ENCODE measurements around the gene KLF15. TPM values are rescaled to one million over a fixed set of nuclear protein-coding genes. Genes with fewer than 3 reads are reported as not detected.

KLF15 gene
- total and polyA plus RNA-seq, 9 of the 15 experiments (the other 6 are each of a cell fraction or from before 2014, with no cell fraction given), result 0.08 to 4.8 (median 1.2) TPM

GRCh38 chr3:126311338-126311978 lies 45.8 kb downstream of the KLF15 start:
- H3K79me2 ChIP-seq (ENCODE audit: control insufficient read depth, insufficient read depth, low read length), result no peaks in the 10 kb centered on the region
- ChIA-PET POLR2A (no interaction called here), CTCF (ENCODE audit: low intra/inter-chr PET ratio) (no interaction called here)
- no peak overlapping the region for H2AFZ ChIP-seq (ENCODE audit: low read depth, low read length)
- ATAC-seq, result no peak
- intact Hi-C loops (cut with micrococcal nuclease) (no loop called here), in situ Hi-C loops (cut with MboI) (no loop called here)
- no peaks in the 10 kb centered on the region for H3K36me3 ChIP-seq (ENCODE audit: control insufficient read depth, insufficient read depth, low read length)
- no peaks in the 10 kb centered on the region for H3K4me1 ChIP-seq (replicated peaks in 1 of 2; ENCODE audit: control insufficient read depth in 2 of 2, insufficient read depth in 2 of 2, low read length in 2 of 2)
- no peak overlapping the region for H3K9ac ChIP-seq (ENCODE audit: insufficient read depth in 1 of 2, low read depth in 2 of 2, low read length in 2 of 2)
- no peak overlapping the region for H3K4me2 ChIP-seq (ENCODE audit: insufficient read depth, low read length)
- BruUV-seq (replicated peaks), result no TSS peak
- no peak overlapping the region for H3K27ac ChIP-seq (ENCODE audit: extremely low read depth, low read depth, low read length)
- no peak for TF ChIP-seq CHD1 (IDR thresholded peaks at IDR 0.05; ENCODE audit: low read length)
- no peak for TF ChIP-seq TSC22D4 (tag; IDR thresholded peaks at IDR 0.05)
- no peak overlapping the region for H3K4me3 ChIP-seq
- no peak for FAIRE-seq
- H3K9me1 ChIP-seq (ENCODE audit: control insufficient read depth, insufficient read depth, low read length), result no peaks in the 10 kb centered on the region
- H3K27me3 ChIP-seq (ENCODE audit: control insufficient read depth in 2 of 2, insufficient read depth in 2 of 2, low read length in 2 of 2), result peaks cover 3 to 49% of the 10 kb centered on the region in 2 experiments; a peak in 4 of 5 replicates
- 2% methylated on average over 6 of the region's 7 CpGs for WGBS (ENCODE audit: insufficient coverage, low coverage, missing lambda C conversion rate)
- H4K20me1 ChIP-seq (replicated peaks; ENCODE audit: control insufficient read depth, insufficient read depth, low read length), result no peaks in the 10 kb centered on the region
- no peak for DNase-seq (ENCODE audit: extremely low read depth in 1 of 4, low spot score in 3 of 4)
- no peaks in the 10 kb centered on the region for H3K9me3 ChIP-seq (replicated peaks; ENCODE audit: control insufficient read depth, insufficient read depth, low read depth, low read length)

- WGBS (ENCODE audit: insufficient coverage, low coverage, missing lambda C conversion rate), result 0% methylated on average over 5 of the region's 5 CpGs
These were observed 46.4 kb downstream of the KLF15 start for GRCh38 chr3:126310816-126311215.

More at GRCh38 chr3:126310816-126311215, 46.4 kb downstream of the KLF15 start:
- Histone ChIP-seq H3K36me3 (ENCODE audit: control insufficient read depth, insufficient read depth, low read length) (no peaks in the 10 kb centered on the region), H3K4me1 (replicated peaks in 1 of 2; ENCODE audit: control insufficient read depth in 2 of 2, insufficient read depth in 2 of 2, low read length in 2 of 2) (no peaks in the 10 kb centered on the region), H3K27ac (ENCODE audit: extremely low read depth, low read depth, low read length) (no peak overlapping the region), H2AFZ (ENCODE audit: low read depth, low read length) (no peak overlapping the region), H3K79me2 (ENCODE audit: control insufficient read depth, insufficient read depth, low read length) (no peaks in the 10 kb centered on the region), H3K9me1 (ENCODE audit: control insufficient read depth, insufficient read depth, low read length) (no peaks in the 10 kb centered on the region), H3K4me2 (ENCODE audit: insufficient read depth, low read length) (no peak overlapping the region), H3K9me3 (replicated peaks; ENCODE audit: control insufficient read depth, insufficient read depth, low read depth, low read length) (no peaks in the 10 kb centered on the region), H3K4me3 (no peak overlapping the region), H3K27me3 (ENCODE audit: control insufficient read depth in 2 of 2, insufficient read depth in 2 of 2, low read length in 2 of 2) (peaks cover 3 to 46% of the 10 kb centered on the region in 2 experiments; a peak in 4 of 5 replicates), H4K20me1 (replicated peaks; ENCODE audit: control insufficient read depth, insufficient read depth, low read length) (no peaks in the 10 kb centered on the region), H3K9ac (ENCODE audit: insufficient read depth in 1 of 2, low read depth in 2 of 2, low read length in 2 of 2) (no peak overlapping the region)
- intact Hi-C loops (cut with micrococcal nuclease), result no loop called here
- DNase-seq (ENCODE audit: extremely low read depth in 1 of 4, low spot score in 3 of 4) (no peak), FAIRE-seq (no peak), ATAC-seq (no peak)
- no peak for TF ChIP-seq CHD1 (IDR thresholded peaks at IDR 0.05; ENCODE audit: low read length)
- no peak for TF ChIP-seq BRD4 (IDR thresholded peaks at IDR 0.05)
- no peak for TF ChIP-seq ZNF311 (CRISPR knock-in tag; IDR thresholded peaks at IDR 0.05)
- TF ChIP-seq SLC30A9 (CRISPR knock-in tag; IDR thresholded peaks at IDR 0.05), result no peak
- no peak for TF ChIP-seq ZNF551 (CRISPR knock-in tag; IDR thresholded peaks at IDR 0.05)
- no peak for TF ChIP-seq THRA (IDR thresholded peaks at IDR 0.05)
- BruUV-seq (replicated peaks), result no TSS peak
- POLR2A ChIA-PET, result interaction anchor here (0.6 kb wide), 1 partner anchor 337 kb away, joined by 4 read pairs; no protein-coding TSS in a partner anchor
- CTCF ChIA-PET (ENCODE audit: low intra/inter-chr PET ratio), result no interaction called here
- in situ Hi-C loops (cut with MboI), result no loop called here
